GM12865 (cell line): ENCODE measurements around the gene MUS81.
"Not testable (repeated sequence)": the region's sequence is repeated elsewhere in the genome, so short reads cannot be mapped to it uniquely, and the experiment has no call there.

Experiments
- DNase-seq: peaks from one replicate; pipeline ENCODE4 v3.0.0; 2010; ENCODE audit warnings: low read depth
- H3K4me3 ChIP-seq: 2 replicates; pipeline ENCODE4 v1.5.1; 2011; ENCODE audit warnings: mild to moderate bottlenecking, low read depth, low read length, control low read depth
- TF ChIP-seq, protein P1 (sequence below): IDR thresholded peaks from 2 replicates; pipeline ENCODE4 v1.5.1; 2011; ENCODE audit warnings: low read length, control low read depth, low read depth, inconsistent platforms; ENCODE audit not compliant: insufficient read depth; ENCODE audit errors: missing control alignments

Gene MUS81

GRCh38 chr11:65817312-65817834 is 42.9 kb upstream of the MUS81 start:
- no peak for DNase-seq
- peak overlapping the region; percentile 63 for H3K4me3 ChIP-seq
- TF ChIP-seq, protein P1, sequence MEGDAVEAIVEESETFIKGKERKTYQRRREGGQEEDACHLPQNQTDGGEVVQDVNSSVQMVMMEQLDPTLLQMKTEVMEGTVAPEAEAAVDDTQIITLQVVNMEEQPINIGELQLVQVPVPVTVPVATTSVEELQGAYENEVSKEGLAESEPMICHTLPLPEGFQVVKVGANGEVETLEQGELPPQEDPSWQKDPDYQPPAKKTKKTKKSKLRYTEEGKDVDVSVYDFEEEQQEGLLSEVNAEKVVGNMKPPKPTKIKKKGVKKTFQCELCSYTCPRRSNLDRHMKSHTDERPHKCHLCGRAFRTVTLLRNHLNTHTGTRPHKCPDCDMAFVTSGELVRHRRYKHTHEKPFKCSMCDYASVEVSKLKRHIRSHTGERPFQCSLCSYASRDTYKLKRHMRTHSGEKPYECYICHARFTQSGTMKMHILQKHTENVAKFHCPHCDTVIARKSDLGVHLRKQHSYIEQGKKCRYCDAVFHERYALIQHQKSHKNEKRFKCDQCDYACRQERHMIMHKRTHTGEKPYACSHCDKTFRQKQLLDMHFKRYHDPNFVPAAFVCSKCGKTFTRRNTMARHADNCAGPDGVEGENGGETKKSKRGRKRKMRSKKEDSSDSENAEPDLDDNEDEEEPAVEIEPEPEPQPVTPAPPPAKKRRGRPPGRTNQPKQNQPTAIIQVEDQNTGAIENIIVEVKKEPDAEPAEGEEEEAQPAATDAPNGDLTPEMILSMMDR, result no peak

GRCh38 chr11:65817835-65818680 is 42.2 kb upstream of the MUS81 start:
- TF ChIP-seq, protein P1, result peak; percentile 99
- DNase-seq, result peak; percentile 93
- H3K4me3 ChIP-seq, result peak overlapping the region; percentile 63

GRCh38 chr11:65821107-65821506 is 39.1 kb upstream of the MUS81 start:
- TF ChIP-seq, protein P1, result no peak
- H3K4me3 ChIP-seq, result no peak overlapping the region
- no peak for DNase-seq

GRCh38 chr11:65822776-65823528 is 37.3 kb upstream of the MUS81 start:
- no peak for DNase-seq
- TF ChIP-seq, protein P1, result no peak
- no peak overlapping the region for H3K4me3 ChIP-seq

- DNase-seq, result no peak
- TF ChIP-seq, protein P1, result no peak
Measured at GRCh38 chr11:65826984-65827735, 33.1 kb upstream of the MUS81 start.

DNA sequence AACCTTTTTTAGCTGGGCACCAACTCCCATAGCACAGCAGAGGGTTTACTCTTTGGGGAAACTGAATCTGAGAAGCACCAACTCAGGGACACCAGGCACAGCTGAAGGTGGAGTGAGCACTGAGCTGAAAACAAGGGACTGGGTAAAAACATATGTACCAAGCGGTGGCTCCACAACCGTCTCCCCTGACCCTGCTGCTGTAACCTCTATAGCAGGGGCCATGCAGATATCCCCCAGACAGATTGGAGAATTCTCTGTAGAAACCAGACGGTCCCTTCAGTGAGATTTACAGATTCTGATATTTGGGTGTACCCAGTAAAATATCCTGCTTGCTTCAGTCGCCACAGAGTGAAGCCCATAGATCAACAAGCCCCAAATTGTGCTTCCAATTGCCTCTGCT is 30.8 kb upstream of the MUS81 start:
- no peak for DNase-seq
- TF ChIP-seq, protein P1, result no peak
- H3K4me3 ChIP-seq, result no peak overlapping the region

More at GRCh38 chr11:65826984-65827735, 33.1 kb upstream of the MUS81 start:
- H3K4me3 ChIP-seq, result no peak overlapping the region

GRCh38 chr11:65832231-65832630 is 28.0 kb upstream of the MUS81 start:
- H3K4me3 ChIP-seq, result not testable (repeated sequence)

More at GRCh38 chr11:65832231-65832630, 28.0 kb upstream of the MUS81 start:
- not testable (repeated sequence) for DNase-seq
